HUES6 (cell line): ENCODE measurements around the gene MALSU1.

Experiments used
- H3K27ac ChIP-seq: 2 replicates; pipeline ENCODE4 v1.7.0; 2013; ENCODE audit warnings: low read depth, mild to moderate bottlenecking, low read length, inconsistent platforms
- H3K27me3 ChIP-seq: 2 replicates; pipeline ENCODE4 v1.6.1; 2013; ENCODE audit warnings: low read length; ENCODE audit not compliant: control insufficient read depth, insufficient read depth
- H3K36me3 ChIP-seq: 2 replicates; pipeline ENCODE4 v1.6.1; 2013; ENCODE audit warnings: low read length; ENCODE audit not compliant: control insufficient read depth, insufficient read depth
- H3K4me1 ChIP-seq: 2 replicates; pipeline ENCODE4 v1.6.1; 2013; ENCODE audit warnings: low read length; ENCODE audit not compliant: control insufficient read depth, insufficient read depth
- H3K4me3 ChIP-seq: 2 replicates; pipeline ENCODE4 v1.5.1; 2013; ENCODE audit warnings: low read depth, low read length
- H3K9ac ChIP-seq: one replicate; pipeline ENCODE4 v1.6.1; 2013; ENCODE audit warnings: mild to moderate bottlenecking, low read length
- H3K9me3 ChIP-seq: 2 replicates; pipeline ENCODE4 v1.6.1; 2013; ENCODE audit warnings: low read depth, low read length; ENCODE audit not compliant: control insufficient read depth, insufficient read depth

The MALSU1 gene

DNA sequence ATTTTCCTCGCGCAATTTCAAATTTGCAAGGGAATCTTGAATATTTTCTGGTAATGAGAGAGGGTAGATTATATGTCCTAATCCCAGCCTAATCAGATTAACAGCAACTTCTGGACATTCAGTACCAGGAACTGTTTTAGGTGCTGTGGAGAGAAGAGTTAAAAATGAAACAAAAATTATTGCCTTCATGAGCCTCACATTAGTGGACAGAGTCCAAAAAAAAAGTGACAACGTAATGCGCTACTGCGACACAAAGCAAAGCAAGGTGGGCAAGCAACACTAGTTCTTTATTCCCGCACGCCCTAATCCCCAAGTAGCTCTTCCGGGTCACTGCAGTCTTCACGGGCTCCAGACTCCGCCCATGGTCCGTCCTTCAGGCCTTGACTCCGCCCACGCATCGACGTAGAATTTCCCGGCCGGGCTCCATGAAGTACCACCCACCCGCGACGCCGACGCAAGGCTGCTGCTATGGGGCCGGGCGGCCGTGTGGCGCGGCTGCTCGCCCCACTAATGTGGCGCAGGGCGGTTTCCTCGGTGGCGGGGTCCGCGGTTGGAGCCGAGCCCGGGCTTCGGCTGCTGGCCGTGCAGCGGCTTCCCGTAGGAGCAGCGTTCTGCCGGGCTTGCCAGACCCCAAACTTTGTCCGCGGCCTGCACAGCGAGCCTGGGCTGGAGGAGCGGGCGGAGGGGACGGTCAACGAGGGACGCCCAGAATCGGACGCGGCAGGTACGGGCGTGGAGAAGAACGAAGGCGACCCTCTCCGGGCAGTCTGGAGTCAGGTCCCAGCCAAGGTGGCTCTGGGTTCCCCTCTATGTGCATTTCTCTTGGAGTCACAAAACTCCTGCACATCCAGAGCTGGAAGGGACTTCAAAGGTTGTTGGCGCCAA is at the start of gene MALSU1:
Gene MALSU1, plus strand, starts transcription at position 455 of the 885 bp plus-strand sequence. Its CDS starts 14 bp downstream, at position 469.
- Histone ChIP-seq H3K27ac (peak within 1 kb of the TSS; percentile 76), H3K4me1 (peaks cover 4% of the 10 kb centered on the region; the same call in 1 of the 2 replicates), H3K9ac (peak within 1 kb of the TSS; percentile 91), H3K4me3 (peak within 1 kb of the TSS; percentile 98), H3K27me3 (no peaks in the 10 kb centered on the region), H3K36me3 (peaks cover 19% of the 10 kb centered on the region), H3K9me3 (no peaks in the 10 kb centered on the region)

DNA sequence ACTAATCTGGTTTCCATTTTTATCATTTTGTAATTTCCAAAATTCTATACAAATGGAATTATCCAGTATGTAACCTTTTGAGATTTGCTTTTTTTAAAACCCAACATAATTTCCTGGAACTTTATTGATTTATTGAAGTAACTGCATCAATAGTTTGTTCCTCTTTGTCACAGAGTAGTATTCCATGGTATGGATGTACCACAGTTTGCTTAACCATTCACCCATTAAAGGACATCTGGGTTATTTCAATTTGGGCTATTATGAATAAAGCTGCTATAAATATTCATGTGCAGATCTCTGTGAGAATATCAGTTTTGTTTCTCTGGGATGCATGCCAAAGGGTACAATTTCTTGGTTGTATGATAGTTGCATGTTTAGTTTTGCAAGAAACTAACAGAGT is 49.7 kb upstream of the MALSU1 start:
- H3K27me3 ChIP-seq: peaks cover 16% of the 10 kb centered on the region; the same call in 1 of the 2 replicates

GRCh38 chr7:23254051-23254681 is 45.0 kb upstream of the MALSU1 start:
- no peak overlapping the region for H3K9ac ChIP-seq
- H3K27me3 ChIP-seq: no peaks in the 10 kb centered on the region
- H3K27ac ChIP-seq: no peak overlapping the region
- no peaks in the 10 kb centered on the region for H3K36me3 ChIP-seq
- H3K4me3 ChIP-seq: no peak overlapping the region
- peaks cover 2% of the 10 kb centered on the region; the same call in 1 of the 2 replicates for H3K9me3 ChIP-seq
- no peaks in the 10 kb centered on the region for H3K4me1 ChIP-seq

More for the DNA sequence above, 49.7 kb upstream of the MALSU1 start:
- H3K4me1 ChIP-seq: peaks cover 15% of the 10 kb centered on the region
- no peak overlapping the region for H3K4me3 ChIP-seq
- H3K27ac ChIP-seq: no peak overlapping the region
- H3K9me3 ChIP-seq: peaks cover 2% of the 10 kb centered on the region; the same call in 1 of the 2 replicates
- H3K36me3 ChIP-seq: no peaks in the 10 kb centered on the region
- H3K9ac ChIP-seq: no peak overlapping the region

DNA sequence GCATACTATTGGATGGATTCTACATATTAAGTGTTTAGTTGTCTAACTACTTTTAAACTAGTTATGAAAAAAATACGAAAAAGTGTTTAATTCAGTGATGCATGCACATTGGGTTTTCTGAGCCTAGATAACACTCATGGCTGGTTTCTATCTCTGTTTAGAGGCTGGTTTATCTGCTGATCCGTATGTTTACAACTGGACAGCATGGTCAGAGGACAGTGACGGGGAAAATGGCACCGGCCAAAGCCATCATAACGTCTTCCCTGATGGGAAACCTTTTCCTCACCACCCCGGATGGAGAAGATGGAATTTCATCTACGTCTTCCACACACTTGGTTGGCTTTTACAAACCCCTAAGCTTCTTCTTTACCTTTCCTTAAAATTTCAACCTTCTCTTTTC is 42.4 kb upstream of the MALSU1 start:
- Histone ChIP-seq H3K27ac (no peak overlapping the region), H3K9ac (no peak overlapping the region), H3K9me3 (peaks cover 2% of the 10 kb centered on the region; the same call in 1 of the 2 replicates), H3K4me1 (no peaks in the 10 kb centered on the region), H3K27me3 (no peaks in the 10 kb centered on the region), H3K36me3 (no peaks in the 10 kb centered on the region), H3K4me3 (no peak overlapping the region)

DNA sequence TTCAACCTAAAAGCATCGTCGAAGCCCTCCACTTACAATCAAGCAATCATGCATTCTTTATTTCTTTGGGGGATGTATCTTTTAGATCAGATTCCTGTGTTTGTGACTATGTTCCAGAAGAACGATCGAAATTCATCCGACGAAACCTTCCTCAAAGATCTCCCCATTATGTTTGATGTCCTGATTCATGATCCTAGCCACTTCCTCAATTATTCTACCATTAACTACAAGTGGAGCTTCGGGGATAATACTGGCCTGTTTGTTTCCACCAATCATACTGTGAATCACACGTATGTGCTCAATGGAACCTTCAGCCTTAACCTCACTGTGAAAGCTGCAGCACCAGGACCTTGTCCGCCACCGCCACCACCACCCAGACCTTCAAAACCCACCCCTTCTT is 38.8 kb upstream of the MALSU1 start:
- Histone ChIP-seq H3K9ac (no peak overlapping the region), H3K9me3 (no peaks in the 10 kb centered on the region), H3K27ac (no peak overlapping the region), H3K4me3 (no peak overlapping the region), H3K27me3 (no peaks in the 10 kb centered on the region), H3K4me1 (no peaks in the 10 kb centered on the region), H3K36me3 (no peaks in the 10 kb centered on the region)

- H3K9me3 ChIP-seq: no peaks in the 10 kb centered on the region
- no peaks in the 10 kb centered on the region for H3K27me3 ChIP-seq
- H3K9ac ChIP-seq: no peak overlapping the region
- no peak overlapping the region for H3K27ac ChIP-seq
- H3K4me3 ChIP-seq: no peak overlapping the region
- no peaks in the 10 kb centered on the region for H3K36me3 ChIP-seq
- H3K4me1 ChIP-seq: no peaks in the 10 kb centered on the region
Measured at GRCh38 chr7:23261843-23262452, 37.2 kb upstream of the MALSU1 start.

GRCh38 chr7:23264916-23265458 is 34.2 kb upstream of the MALSU1 start:
- Histone ChIP-seq H3K4me1 (no peaks in the 10 kb centered on the region), H3K4me3 (no peak overlapping the region), H3K36me3 (no peaks in the 10 kb centered on the region), H3K9me3 (0 out of 2 replicates have a peak, but pooled peaks cover 6% of the 10 kb centered on the region), H3K27ac (no peak overlapping the region), H3K9ac (no peak overlapping the region), H3K27me3 (no peaks in the 10 kb centered on the region)

DNA sequence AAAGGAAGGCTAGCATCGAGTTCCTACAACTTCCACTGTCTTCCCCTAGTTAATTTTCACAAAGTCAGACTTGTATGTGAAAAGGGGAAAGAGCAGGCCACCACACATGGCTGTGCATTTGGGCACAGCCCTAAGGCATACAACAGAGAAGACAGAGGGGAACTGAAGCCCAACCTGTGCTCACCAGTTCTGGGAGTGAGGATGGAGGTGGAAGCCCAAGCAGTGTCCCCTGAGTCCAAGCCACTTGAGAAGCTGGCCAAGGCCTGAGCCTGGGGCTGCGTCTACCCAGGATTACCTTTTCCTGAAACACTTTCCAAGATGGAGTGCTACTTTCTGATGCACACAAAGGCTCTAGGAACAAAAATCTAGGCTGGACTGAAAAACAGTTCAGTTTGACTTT is 32.2 kb upstream of the MALSU1 start:
- no peak overlapping the region for H3K4me3 ChIP-seq
- H3K27me3 ChIP-seq: no peaks in the 10 kb centered on the region
- no peak overlapping the region for H3K27ac ChIP-seq
- H3K36me3 ChIP-seq: no peaks in the 10 kb centered on the region
- H3K9ac ChIP-seq: no peak overlapping the region
- 0 out of 2 replicates have a peak, but pooled peaks cover 6% of the 10 kb centered on the region for H3K9me3 ChIP-seq
- H3K4me1 ChIP-seq: no peaks in the 10 kb centered on the region

DNA sequence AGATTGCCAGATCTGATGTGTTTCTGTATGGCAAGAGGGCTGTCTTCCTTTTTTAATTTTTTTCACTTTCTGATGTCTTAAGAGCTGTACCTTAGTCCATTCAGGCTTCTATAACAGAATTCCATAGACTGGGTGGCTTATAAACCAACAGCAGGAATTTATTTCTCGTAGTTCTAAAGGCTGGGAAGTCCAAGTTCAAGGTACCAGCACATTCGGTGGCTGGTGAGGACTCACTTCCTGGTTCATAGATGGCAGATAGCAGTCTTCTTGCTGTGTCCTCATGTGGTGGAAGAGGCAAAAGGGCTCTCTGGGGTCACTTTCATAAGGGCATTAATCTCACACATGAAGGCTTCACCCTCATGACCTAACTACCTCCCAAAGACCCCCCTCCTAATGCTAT is 31.8 kb upstream of the MALSU1 start:
- no peak overlapping the region for H3K4me3 ChIP-seq
- H3K9me3 ChIP-seq: 0 out of 2 replicates have a peak, but pooled peaks cover 6% of the 10 kb centered on the region
- H3K9ac ChIP-seq: no peak overlapping the region
- no peaks in the 10 kb centered on the region for H3K27me3 ChIP-seq
- no peaks in the 10 kb centered on the region for H3K36me3 ChIP-seq
- H3K4me1 ChIP-seq: no peaks in the 10 kb centered on the region
- H3K27ac ChIP-seq: no peak overlapping the region

DNA sequence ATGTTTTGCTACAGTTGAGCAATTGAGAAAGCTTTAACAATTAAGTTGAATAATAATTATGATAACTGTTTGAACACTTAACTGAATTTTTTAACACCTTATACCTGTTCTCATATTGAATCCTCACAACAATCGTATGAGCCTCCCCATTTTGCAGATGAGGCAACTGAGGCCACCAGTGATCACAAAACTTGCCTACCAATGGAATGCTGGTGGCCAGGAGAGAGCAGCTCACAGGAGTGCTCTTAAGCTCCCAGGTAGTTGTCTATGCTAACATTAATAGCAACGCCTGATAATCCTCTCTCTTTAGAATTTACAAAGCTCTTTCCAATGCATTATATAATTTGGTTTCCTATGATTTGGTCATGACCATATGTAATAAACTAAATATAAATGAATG is 31.0 kb upstream of the MALSU1 start:
- H3K27me3 ChIP-seq: no peaks in the 10 kb centered on the region
- no peak overlapping the region for H3K27ac ChIP-seq
- H3K36me3 ChIP-seq: no peaks in the 10 kb centered on the region
- no peak overlapping the region for H3K9ac ChIP-seq
- 0 out of 2 replicates have a peak, but pooled peaks cover 6% of the 10 kb centered on the region for H3K9me3 ChIP-seq
- H3K4me1 ChIP-seq: 0 out of 2 replicates have a peak, but pooled peaks cover 2% of the 10 kb centered on the region
- H3K4me3 ChIP-seq: no peak overlapping the region
